HepG2 (cell line): ENCODE measurements around the gene CLDN7. TPM values are rescaled to one million over a fixed set of nuclear protein-coding genes. Genes with fewer than 3 reads are reported as not detected.

Source experiments
- ATAC-seq: fragments of 200-7000 bp; cut with Tn5 transposase; 3 replicates; pipeline ENCODE4 v1.9.1; 2020; ENCODE audit warnings: mild to moderate bottlenecking, moderate library complexity
- BruUV-seq: library from RNA; stranded (reverse); fragments of 400-500 nt; replicated peaks from 2 replicates; lab custom pipeline; 2021; lab: Mats Ljungman, UMichigan
- CTCF ChIA-PET: fragments of 300-600 bp; formaldehyde crosslinking; extraction: SDS; loops from one replicate; lab custom pipeline; 2021; ENCODE audit warnings: low total read pairs, inconsistent platforms, low intra/inter-chr PET ratio; lab: Yijun Ruan, JAX
- POLR2A ChIA-PET: fragments of 350-600 bp; sonication (Branson Sonifier 250); formaldehyde crosslinking; loops from one replicate; lab custom pipeline; 2020; ENCODE audit warnings: antibody characterized with exemption, inconsistent platforms; lab: Yijun Ruan, JAX
- DNase-seq: peaks from one replicate; pipeline ENCODE4 v3.0.0-alpha.2; 2015; ENCODE audit warnings: low spot score
- FAIRE-seq: peaks from 3 replicates; lab custom pipeline; 2011; peaks lifted over from hg19 to GRCh38; lab: Jason Lieb, UNC
- H2AFZ ChIP-seq: one replicate; pipeline ENCODE4 v1.6.1; 2011; ENCODE audit warnings: low read length, inconsistent platforms
- H3K27ac ChIP-seq: fragments of 300-600 bp; 3 replicates; pipeline ENCODE4 v1.8.0; 2011; ENCODE audit warnings: mixed run types, mild to moderate bottlenecking, mixed read lengths, low read length, inconsistent platforms; ENCODE audit not compliant: insufficient read depth; ENCODE audit errors: extremely low read length
- H3K27me3 ChIP-seq, 2 experiments: fragments of 200-600 bp in 1 of 2; 2 replicates in 1 of 2; 3 replicates in 1 of 2; pipeline versions ENCODE4 v1.6.0 to v1.8.0; 2011; ENCODE audit warnings: low read length in 2 of 2, mild to moderate bottlenecking in 2 of 2, moderate library complexity in 2 of 2, inconsistent platforms in 1 of 2; ENCODE audit not compliant: insufficient read depth in 2 of 2, control insufficient read depth in 1 of 2
- H3K36me3 ChIP-seq, 2 experiments: fragments of 200-600 bp in 1 of 2; replicated peaks in 1 of 2; 2 replicates in 1 of 2; 3 replicates in 1 of 2; pipeline versions ENCODE4 v1.5.1 to v1.8.0; 2011; ENCODE audit warnings: low read length in 2 of 2, inconsistent platforms in 1 of 2; ENCODE audit not compliant: insufficient read depth in 2 of 2, control insufficient read depth in 1 of 2
- H3K4me1 ChIP-seq: 2 replicates; pipeline ENCODE4 v1.5.1; 2012; ENCODE audit warnings: low read length, inconsistent platforms; ENCODE audit not compliant: insufficient read depth
- H3K4me2 ChIP-seq: 2 replicates; pipeline ENCODE4 v1.6.0; 2011; ENCODE audit warnings: low read depth, low read length, inconsistent platforms
- H3K4me3 ChIP-seq, 3 experiments: fragments of 200-600 bp in 1 of 3; sonication (generic), shearing (Covaris generic) in 1 of 3; replicated peaks in 1 of 3; 2 replicates each; pipeline ENCODE4 v1.5.1; 2011 to 2016; ENCODE audit warnings: low read length in 3 of 3, inconsistent platforms in 2 of 3, low read depth in 2 of 3, mild to moderate bottlenecking in 2 of 3, control low read depth in 1 of 3, mixed read lengths in 1 of 3; ENCODE audit not compliant: insufficient read depth in 1 of 3
- H3K79me2 ChIP-seq: one replicate; pipeline ENCODE4 v1.6.1; 2011; ENCODE audit warnings: low read length, inconsistent platforms; ENCODE audit not compliant: insufficient read depth
- H3K9ac ChIP-seq: 2 replicates; pipeline ENCODE4 v1.6.0; 2011; ENCODE audit warnings: mild to moderate bottlenecking, low read depth, low read length, inconsistent platforms; ENCODE audit not compliant: insufficient read depth
- H3K9me3 ChIP-seq: 2 replicates; pipeline ENCODE4 v1.5.1; 2012; ENCODE audit warnings: mild to moderate bottlenecking, low read length
- H4K20me1 ChIP-seq: 2 replicates; pipeline ENCODE4 v1.6.0; 2011; ENCODE audit warnings: inconsistent platforms, mild to moderate bottlenecking, low read length, moderate library complexity; ENCODE audit not compliant: insufficient read depth
- MTF2 ChIP-seq: sonication (generic); formaldehyde crosslinking; IDR thresholded peaks from 2 replicates; pipeline ENCODE4 v1.5.0; 2020; ENCODE audit warnings: missing genetic modification reagents, borderline replicate concordance
- ZBTB34 ChIP-seq: sonication (generic); formaldehyde crosslinking; IDR thresholded peaks from 2 replicates; pipeline ENCODE4 v1.8.0; 2022; ENCODE audit warnings: mild to moderate bottlenecking, missing genetic modification reagents
- ZNF563 ChIP-seq: sonication (generic); formaldehyde crosslinking; IDR thresholded peaks from 2 replicates; pipeline ENCODE4 v1.8.0; 2022; ENCODE audit warnings: mild to moderate bottlenecking, moderate library complexity, missing genetic modification reagents
- WGBS: methylation state at CpG from one replicate; pipeline ENCODE4 v1.1.6; 2017; ENCODE audit warnings: low lambda C conversion rate; 5-methylcytosine and 5-hydroxymethylcytosine counted together
- in situ Hi-C: cut with HindIII; loops from 2 replicates; pipeline ENCODE4 v1.10.0; 2017; ENCODE audit warnings: low pct_unique_long_range_greater_than_20kb; ENCODE audit not compliant: extremely low pct_ligation_motif_present
- intact Hi-C: fragments of 100-400 bp; cut with micrococcal nuclease; formaldehyde crosslinking; loops from one replicate; pipeline ENCODE4 v1.10.0; 2022; ENCODE audit not compliant: unreplicated experiment
- polyA plus RNA-seq, 8 experiments: library from polyadenylated mRNA; depleted of rRNA in 3 of 8; stranded (reverse) in 7 of 8; unstranded in 1 of 8; fragments of >200 nt; fragmentation: Illumina TruSeq in 4 of 8; extraction: Trizol in 4 of 8; gene quantifications; 2 replicates each; pipeline versions ENCODE4 v1.2.1 to v1.2.3, GENCODE V29; 2011 to 2016; ENCODE audit warnings: low read depth in 4 of 8, missing spikeins in 1 of 8, mixed read lengths in 1 of 8; ENCODE audit not compliant: insufficient read depth in 1 of 8
- total RNA-seq, 5 experiments: library from RNA; depleted of rRNA; stranded (reverse); fragments of >200 nt; fragmentation: Illumina TruSeq; extraction: Trizol; gene quantifications; 2 replicates each; pipeline ENCODE4 v1.2.3, GENCODE V29; 2016; ENCODE audit warnings: low read depth in 1 of 5
- TF ChIP-seq, protein P1 (sequence below): sonication (generic); formaldehyde crosslinking; IDR thresholded peaks from 2 replicates; pipeline ENCODE4 v1.8.0; 2022; ENCODE audit warnings: mild to moderate bottlenecking, missing genetic modification reagents; ENCODE audit not compliant: insufficient replicate concordance
- TF ChIP-seq, protein P2 (sequence below): sonication (generic); formaldehyde crosslinking; IDR thresholded peaks from 2 replicates; pipeline ENCODE4 v1.8.0; 2023; ENCODE audit warnings: mild to moderate bottlenecking, missing genetic modification reagents

The CLDN7 gene
- total and polyA plus RNA-seq, 2 of the 13 experiments (the other 11 are each of a cell fraction or from before 2014, with no cell fraction given): not detected

- peak overlapping the region; percentile 97 to 98 (median 98) for H3K4me3 ChIP-seq
- H3K36me3 ChIP-seq: peaks cover 10 to 24% of the 10 kb centered on the region in 2 experiments
- intact Hi-C loops (loop anchor here (10.0 kb wide), 1 partner anchor 64 kb away; the partner anchor contains the start of gene ASGR1), in situ Hi-C loops (no loop called here)
- H3K27ac ChIP-seq: peak overlapping the region; percentile 88
- H3K4me1 ChIP-seq: peaks cover 53% of the 10 kb centered on the region
- DNase-seq (no peak), FAIRE-seq (no peak), ATAC-seq (no peak)
- ChIA-PET POLR2A (interaction anchor here (0.6 to 8.9 kb wide), 12 partner anchors 13 to 214 kb away, joined by 3 to 140 read pairs (median 6); partner anchors contain the start of genes ACADVL, ASGR1, ASGR2 and CTDNEP1), CTCF (no interaction called here)
- H4K20me1 ChIP-seq: 0 out of 2 replicates have a peak, but pooled peaks cover 3% of the 10 kb centered on the region
- no peaks in the 10 kb centered on the region; a peak in 1 of 5 replicates for H3K27me3 ChIP-seq
- H3K79me2 ChIP-seq: peaks cover 50% of the 10 kb centered on the region
- 2% methylated on average over 39 of the region's 39 CpGs for WGBS
- H2AFZ ChIP-seq: no peak overlapping the region
- 0 out of 2 replicates have a peak, but pooled peaks have one; percentile 8 for TF ChIP-seq ZBTB34 (CRISPR knock-in tag)
- TF ChIP-seq, protein P1, sequence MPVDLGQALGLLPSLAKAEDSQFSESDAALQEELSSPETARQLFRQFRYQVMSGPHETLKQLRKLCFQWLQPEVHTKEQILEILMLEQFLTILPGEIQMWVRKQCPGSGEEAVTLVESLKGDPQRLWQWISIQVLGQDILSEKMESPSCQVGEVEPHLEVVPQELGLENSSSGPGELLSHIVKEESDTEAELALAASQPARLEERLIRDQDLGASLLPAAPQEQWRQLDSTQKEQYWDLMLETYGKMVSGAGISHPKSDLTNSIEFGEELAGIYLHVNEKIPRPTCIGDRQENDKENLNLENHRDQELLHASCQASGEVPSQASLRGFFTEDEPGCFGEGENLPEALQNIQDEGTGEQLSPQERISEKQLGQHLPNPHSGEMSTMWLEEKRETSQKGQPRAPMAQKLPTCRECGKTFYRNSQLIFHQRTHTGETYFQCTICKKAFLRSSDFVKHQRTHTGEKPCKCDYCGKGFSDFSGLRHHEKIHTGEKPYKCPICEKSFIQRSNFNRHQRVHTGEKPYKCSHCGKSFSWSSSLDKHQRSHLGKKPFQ (CRISPR knock-in tag): peak; percentile 37
- TF ChIP-seq MTF2 (CRISPR knock-in tag): no peak
- TF ChIP-seq ZNF563 (CRISPR knock-in tag): 0 out of 2 replicates have a peak, but pooled peaks have one; percentile 12
- TF ChIP-seq, protein P2, sequence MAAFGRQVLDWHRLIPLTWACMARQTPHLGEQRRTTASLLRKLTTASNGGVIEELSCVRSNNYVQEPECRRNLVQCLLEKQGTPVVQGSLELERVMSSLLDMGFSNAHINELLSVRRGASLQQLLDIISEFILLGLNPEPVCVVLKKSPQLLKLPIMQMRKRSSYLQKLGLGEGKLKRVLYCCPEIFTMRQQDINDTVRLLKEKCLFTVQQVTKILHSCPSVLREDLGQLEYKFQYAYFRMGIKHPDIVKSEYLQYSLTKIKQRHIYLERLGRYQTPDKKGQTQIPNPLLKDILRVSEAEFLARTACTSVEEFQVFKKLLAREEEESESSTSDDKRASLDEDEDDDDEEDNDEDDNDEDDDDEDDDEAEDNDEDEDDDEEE (CRISPR knock-in tag): 0 out of 2 replicates have a peak, but pooled peaks have one; percentile 30
- BruUV-seq: no TSS peak
- H3K4me2 ChIP-seq: peak overlapping the region; percentile 53
- no peaks in the 10 kb centered on the region for H3K9me3 ChIP-seq
- H3K9ac ChIP-seq: peak overlapping the region; percentile 96
These were observed 23.7 kb downstream of the CLDN7 start for GRCh38 chr17:7238420-7239090.
